Embryonic facial prominence (tissue), 1 donor: Measurements from ENCODE around the gene C1QTNF5.

Experiments
- DNase-seq: peaks from one replicate; pipeline ENCODE4 v3.0.0-alpha.2; 2016; ENCODE audit errors: extremely low spot score

C1QTNF5 gene

GRCh38 chr11:119373059-119373920, 32.6 kb upstream of the C1QTNF5 start:
- DNase-seq = no peak

- DNase-seq = no peak
Measured at GRCh38 chr11:119372260-119373058, 31.8 kb upstream of the C1QTNF5 start.

- DNase-seq = no peak
Measured at GRCh38 chr11:119371778-119372182, 31.1 kb upstream of the C1QTNF5 start.

GRCh38 chr11:119371067-119371601, 30.5 kb upstream of the C1QTNF5 start:
- no peak for DNase-seq

- no peak for DNase-seq
Measured at GRCh38 chr11:119370486-119371046, 29.9 kb upstream of the C1QTNF5 start.

- DNase-seq = no peak
Measured at GRCh38 chr11:119369132-119369925, 28.6 kb upstream of the C1QTNF5 start.

- DNase-seq = no peak
Measured at GRCh38 chr11:119368121-119369034, 27.7 kb upstream of the C1QTNF5 start.

GRCh38 chr11:119367661-119368120, 27.0 kb upstream of the C1QTNF5 start:
- no peak for DNase-seq

GRCh38 chr11:119366690-119367620, 26.3 kb upstream of the C1QTNF5 start:
- no peak for DNase-seq

GRCh38 chr11:119365071-119365591, 24.4 kb upstream of the C1QTNF5 start:
- no peak for DNase-seq

GRCh38 chr11:119363851-119364590, 23.3 kb upstream of the C1QTNF5 start:
- no peak for DNase-seq

- no peak for DNase-seq
Measured at GRCh38 chr11:119363081-119363850, 22.6 kb upstream of the C1QTNF5 start.

- DNase-seq = no peak
Measured at GRCh38 chr11:119362741-119363080, 22.0 kb upstream of the C1QTNF5 start.

GRCh38 chr11:119361941-119362725, 21.4 kb upstream of the C1QTNF5 start:
- no peak for DNase-seq

GRCh38 chr11:119361056-119361787, 20.5 kb upstream of the C1QTNF5 start:
- peak; percentile 51 for DNase-seq
